K562 (cell line): ENCODE data around the gene RLIM. TPM values are rescaled to one million over a fixed set of nuclear protein-coding genes. Genes with fewer than 3 reads are reported as not detected.
A peak's percentile ranks its signal among the peaks of the same experiment; 100 is the strongest.

Source experiments
- CCNT2 ChIP-seq: IDR thresholded peaks from 2 replicates; pipeline ENCODE4 v1.6.1; 2011; ENCODE audit warnings: borderline replicate concordance, low read depth, mild to moderate bottlenecking, moderate library complexity, mixed read lengths, low read length; ENCODE audit not compliant: insufficient read length; ENCODE audit errors: extremely low read depth
- ELF2 ChIP-seq: fragments of 250-450 bp; sonication (Bioruptor Pico); IDR thresholded peaks from 2 replicates; pipeline ENCODE4 v1.5.0; 2021; ENCODE audit warnings: mild to moderate bottlenecking
- EP400 ChIP-seq: fragments of 450-650 bp; IDR thresholded peaks from 2 replicates; pipeline ENCODE4 v1.6.1; 2017; ENCODE audit warnings: antibody characterized with exemption, mild to moderate bottlenecking, moderate library complexity
- IRF2 ChIP-seq: sonication (generic); formaldehyde crosslinking; IDR thresholded peaks from 2 replicates; pipeline ENCODE4 v1.8.1; 2022; ENCODE audit warnings: mild to moderate bottlenecking, missing genetic modification reagents
- NCOA1 ChIP-seq: fragments of 450-650 bp; IDR thresholded peaks from 2 replicates; pipeline ENCODE4 v1.6.1; 2016; ENCODE audit warnings: low read depth
- NFRKB ChIP-seq: fragments of 450-650 bp; IDR thresholded peaks from 2 replicates; pipeline ENCODE4 v1.6.1; 2016; ENCODE audit warnings: low read depth
- PPARD ChIP-seq: fragments of 250-450 bp; sonication (Bioruptor Pico); IDR thresholded peaks from 2 replicates; pipeline ENCODE4 v1.8.0; 2022; ENCODE audit warnings: inconsistent platforms, mild to moderate bottlenecking, moderate library complexity
- ZNF175 ChIP-seq: fragments of 200-800 bp; sonication (Bioruptor generic); IDR thresholded peaks from 2 replicates; pipeline ENCODE4 v1.6.1; 2016; ENCODE audit warnings: low read depth, mild to moderate bottlenecking, missing genetic modification characterization, missing compliant biosample characterization
- ZNF445 ChIP-seq: fragments of 250-450 bp; sonication (Bioruptor Pico); IDR thresholded peaks from 2 replicates; pipeline ENCODE4 v1.4.0; 2020; ENCODE audit warnings: low read depth, mild to moderate bottlenecking, moderate library complexity
- ZNF717 ChIP-seq: fragments of 250-450 bp; sonication (Bioruptor Pico); IDR thresholded peaks from 2 replicates; pipeline ENCODE4 v1.5.0; 2021
- ZZZ3 ChIP-seq: fragments of 450-650 bp; IDR thresholded peaks from 2 replicates; pipeline ENCODE4 v1.6.1; 2016; ENCODE audit warnings: antibody characterized with exemption, mild to moderate bottlenecking, moderate library complexity
- polyA plus RNA-seq, 8 experiments: library from polyadenylated mRNA; depleted of rRNA in 4 of 8; stranded (reverse) in 5 of 8; unstranded in 3 of 8; fragments of >200 nt; fragmentation: Nextera tagmentation in 2 of 8; fragmentation: Illumina TruSeq in 1 of 8; extraction: Ambion mirVana in 2 of 8; extraction: Trizol in 1 of 8; gene quantifications; 2 replicates each; pipeline versions ENCODE4 v1.2.1 to v1.2.3, GENCODE V29; 2011 to 2014; ENCODE audit warnings: inconsistent platforms in 1 of 8, missing spikeins in 1 of 8
- total RNA-seq, 7 experiments: library from RNA; depleted of rRNA in 6 of 7; stranded (reverse); fragments of >200 nt in 6 of 7; fragmentation: Illumina TruSeq in 2 of 7; extraction: Trizol in 2 of 7; gene quantifications; 2 replicates each; pipeline versions ENCODE4 v1.2.1 to v1.2.3, GENCODE V29; 2011 to 2021; ENCODE audit warnings: low replicate concordance in 1 of 7
- TF ChIP-seq, protein P1 (sequence below): fragments of 450-650 bp; IDR thresholded peaks from 2 replicates; pipeline ENCODE4 v1.6.1; 2016; ENCODE audit warnings: mild to moderate bottlenecking, moderate library complexity
- TF ChIP-seq, protein P2 (sequence below): fragments of 250-450 bp; sonication (Bioruptor Pico); IDR thresholded peaks from 2 replicates; pipeline ENCODE4 v1.5.1; 2021; ENCODE audit warnings: mild to moderate bottlenecking
- TF ChIP-seq, protein P3 (sequence below): fragments of 450-650 bp; formaldehyde crosslinking; conservative IDR thresholded peaks from 2 replicates; pipeline ENCODE4 v1.4.0; 2022; ENCODE audit warnings: mild to moderate bottlenecking, missing genetic modification characterization

Gene RLIM
- total and polyA plus RNA-seq, 9 of the 15 experiments (the other 6 are each of a cell fraction or from before 2014, with no cell fraction given) = 4.2 to 31.4 (median 14.9) TPM

DNA sequence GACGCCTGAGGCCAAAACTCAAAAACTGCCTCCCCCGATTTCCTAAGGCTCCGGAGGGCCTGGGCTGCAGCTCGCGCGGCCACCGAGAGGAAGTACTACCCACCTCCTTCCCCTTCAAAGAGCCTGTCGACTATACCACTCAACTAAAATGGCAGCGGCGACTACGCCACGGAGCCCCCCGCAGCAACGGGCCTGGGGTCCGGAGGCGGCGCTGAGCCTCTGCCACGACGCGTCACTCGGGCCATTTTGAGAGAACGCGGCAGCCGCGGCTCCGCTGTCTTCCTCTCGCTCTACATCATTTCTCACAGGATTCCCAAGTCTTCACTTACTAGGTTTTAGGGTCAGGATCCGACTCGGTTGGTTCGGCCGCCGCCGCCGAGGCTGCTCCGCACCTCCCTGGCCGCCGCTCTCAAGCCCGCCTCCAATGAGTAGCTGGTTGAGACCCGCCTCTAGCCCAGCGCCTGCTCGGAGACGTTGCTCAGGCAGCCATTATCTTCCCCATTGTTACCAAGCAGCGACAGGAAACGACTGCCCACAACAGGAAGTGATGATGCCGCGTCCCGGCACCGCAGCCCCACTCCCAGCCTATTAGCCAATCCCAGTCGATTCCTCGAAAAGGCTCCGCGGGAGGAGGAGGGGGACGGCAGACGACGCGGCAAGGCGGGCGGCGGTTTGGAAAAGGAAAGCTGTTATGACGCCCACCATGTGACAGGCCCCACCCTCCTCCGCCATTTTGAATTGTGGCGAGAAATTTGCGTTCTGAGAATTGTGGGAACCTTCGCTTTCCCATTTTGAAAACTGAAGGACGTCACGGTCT is at the start of gene RLIM (continued):
- TF ChIP-seq, protein P1, sequence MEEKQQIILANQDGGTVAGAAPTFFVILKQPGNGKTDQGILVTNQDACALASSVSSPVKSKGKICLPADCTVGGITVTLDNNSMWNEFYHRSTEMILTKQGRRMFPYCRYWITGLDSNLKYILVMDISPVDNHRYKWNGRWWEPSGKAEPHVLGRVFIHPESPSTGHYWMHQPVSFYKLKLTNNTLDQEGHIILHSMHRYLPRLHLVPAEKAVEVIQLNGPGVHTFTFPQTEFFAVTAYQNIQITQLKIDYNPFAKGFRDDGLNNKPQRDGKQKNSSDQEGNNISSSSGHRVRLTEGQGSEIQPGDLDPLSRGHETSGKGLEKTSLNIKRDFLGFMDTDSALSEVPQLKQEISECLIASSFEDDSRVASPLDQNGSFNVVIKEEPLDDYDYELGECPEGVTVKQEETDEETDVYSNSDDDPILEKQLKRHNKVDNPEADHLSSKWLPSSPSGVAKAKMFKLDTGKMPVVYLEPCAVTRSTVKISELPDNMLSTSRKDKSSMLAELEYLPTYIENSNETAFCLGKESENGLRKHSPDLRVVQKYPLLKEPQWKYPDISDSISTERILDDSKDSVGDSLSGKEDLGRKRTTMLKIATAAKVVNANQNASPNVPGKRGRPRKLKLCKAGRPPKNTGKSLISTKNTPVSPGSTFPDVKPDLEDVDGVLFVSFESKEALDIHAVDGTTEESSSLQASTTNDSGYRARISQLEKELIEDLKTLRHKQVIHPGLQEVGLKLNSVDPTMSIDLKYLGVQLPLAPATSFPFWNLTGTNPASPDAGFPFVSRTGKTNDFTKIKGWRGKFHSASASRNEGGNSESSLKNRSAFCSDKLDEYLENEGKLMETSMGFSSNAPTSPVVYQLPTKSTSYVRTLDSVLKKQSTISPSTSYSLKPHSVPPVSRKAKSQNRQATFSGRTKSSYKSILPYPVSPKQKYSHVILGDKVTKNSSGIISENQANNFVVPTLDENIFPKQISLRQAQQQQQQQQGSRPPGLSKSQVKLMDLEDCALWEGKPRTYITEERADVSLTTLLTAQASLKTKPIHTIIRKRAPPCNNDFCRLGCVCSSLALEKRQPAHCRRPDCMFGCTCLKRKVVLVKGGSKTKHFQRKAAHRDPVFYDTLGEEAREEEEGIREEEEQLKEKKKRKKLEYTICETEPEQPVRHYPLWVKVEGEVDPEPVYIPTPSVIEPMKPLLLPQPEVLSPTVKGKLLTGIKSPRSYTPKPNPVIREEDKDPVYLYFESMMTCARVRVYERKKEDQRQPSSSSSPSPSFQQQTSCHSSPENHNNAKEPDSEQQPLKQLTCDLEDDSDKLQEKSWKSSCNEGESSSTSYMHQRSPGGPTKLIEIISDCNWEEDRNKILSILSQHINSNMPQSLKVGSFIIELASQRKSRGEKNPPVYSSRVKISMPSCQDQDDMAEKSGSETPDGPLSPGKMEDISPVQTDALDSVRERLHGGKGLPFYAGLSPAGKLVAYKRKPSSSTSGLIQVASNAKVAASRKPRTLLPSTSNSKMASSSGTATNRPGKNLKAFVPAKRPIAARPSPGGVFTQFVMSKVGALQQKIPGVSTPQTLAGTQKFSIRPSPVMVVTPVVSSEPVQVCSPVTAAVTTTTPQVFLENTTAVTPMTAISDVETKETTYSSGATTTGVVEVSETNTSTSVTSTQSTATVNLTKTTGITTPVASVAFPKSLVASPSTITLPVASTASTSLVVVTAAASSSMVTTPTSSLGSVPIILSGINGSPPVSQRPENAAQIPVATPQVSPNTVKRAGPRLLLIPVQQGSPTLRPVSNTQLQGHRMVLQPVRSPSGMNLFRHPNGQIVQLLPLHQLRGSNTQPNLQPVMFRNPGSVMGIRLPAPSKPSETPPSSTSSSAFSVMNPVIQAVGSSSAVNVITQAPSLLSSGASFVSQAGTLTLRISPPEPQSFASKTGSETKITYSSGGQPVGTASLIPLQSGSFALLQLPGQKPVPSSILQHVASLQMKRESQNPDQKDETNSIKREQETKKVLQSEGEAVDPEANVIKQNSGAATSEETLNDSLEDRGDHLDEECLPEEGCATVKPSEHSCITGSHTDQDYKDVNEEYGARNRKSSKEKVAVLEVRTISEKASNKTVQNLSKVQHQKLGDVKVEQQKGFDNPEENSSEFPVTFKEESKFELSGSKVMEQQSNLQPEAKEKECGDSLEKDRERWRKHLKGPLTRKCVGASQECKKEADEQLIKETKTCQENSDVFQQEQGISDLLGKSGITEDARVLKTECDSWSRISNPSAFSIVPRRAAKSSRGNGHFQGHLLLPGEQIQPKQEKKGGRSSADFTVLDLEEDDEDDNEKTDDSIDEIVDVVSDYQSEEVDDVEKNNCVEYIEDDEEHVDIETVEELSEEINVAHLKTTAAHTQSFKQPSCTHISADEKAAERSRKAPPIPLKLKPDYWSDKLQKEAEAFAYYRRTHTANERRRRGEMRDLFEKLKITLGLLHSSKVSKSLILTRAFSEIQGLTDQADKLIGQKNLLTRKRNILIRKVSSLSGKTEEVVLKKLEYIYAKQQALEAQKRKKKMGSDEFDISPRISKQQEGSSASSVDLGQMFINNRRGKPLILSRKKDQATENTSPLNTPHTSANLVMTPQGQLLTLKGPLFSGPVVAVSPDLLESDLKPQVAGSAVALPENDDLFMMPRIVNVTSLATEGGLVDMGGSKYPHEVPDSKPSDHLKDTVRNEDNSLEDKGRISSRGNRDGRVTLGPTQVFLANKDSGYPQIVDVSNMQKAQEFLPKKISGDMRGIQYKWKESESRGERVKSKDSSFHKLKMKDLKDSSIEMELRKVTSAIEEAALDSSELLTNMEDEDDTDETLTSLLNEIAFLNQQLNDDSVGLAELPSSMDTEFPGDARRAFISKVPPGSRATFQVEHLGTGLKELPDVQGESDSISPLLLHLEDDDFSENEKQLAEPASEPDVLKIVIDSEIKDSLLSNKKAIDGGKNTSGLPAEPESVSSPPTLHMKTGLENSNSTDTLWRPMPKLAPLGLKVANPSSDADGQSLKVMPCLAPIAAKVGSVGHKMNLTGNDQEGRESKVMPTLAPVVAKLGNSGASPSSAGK = peak; percentile 36; the same call in 1 of the 2 replicates
- TF ChIP-seq NCOA1 (no peak), ELF2 (no peak), EP400 (peak; percentile 83), ZNF445 (CRISPR knock-in tag) (no peak), PPARD (CRISPR knock-in tag) (no peak), CCNT2 (peak; percentile 14), ZNF717 (CRISPR knock-in tag) (no peak), ZZZ3 (no peak), NFRKB (peak; percentile 72), IRF2 (CRISPR knock-in tag) (no peak), ZNF175 (CRISPR knock-in tag) (no peak)
- TF ChIP-seq, protein P2, sequence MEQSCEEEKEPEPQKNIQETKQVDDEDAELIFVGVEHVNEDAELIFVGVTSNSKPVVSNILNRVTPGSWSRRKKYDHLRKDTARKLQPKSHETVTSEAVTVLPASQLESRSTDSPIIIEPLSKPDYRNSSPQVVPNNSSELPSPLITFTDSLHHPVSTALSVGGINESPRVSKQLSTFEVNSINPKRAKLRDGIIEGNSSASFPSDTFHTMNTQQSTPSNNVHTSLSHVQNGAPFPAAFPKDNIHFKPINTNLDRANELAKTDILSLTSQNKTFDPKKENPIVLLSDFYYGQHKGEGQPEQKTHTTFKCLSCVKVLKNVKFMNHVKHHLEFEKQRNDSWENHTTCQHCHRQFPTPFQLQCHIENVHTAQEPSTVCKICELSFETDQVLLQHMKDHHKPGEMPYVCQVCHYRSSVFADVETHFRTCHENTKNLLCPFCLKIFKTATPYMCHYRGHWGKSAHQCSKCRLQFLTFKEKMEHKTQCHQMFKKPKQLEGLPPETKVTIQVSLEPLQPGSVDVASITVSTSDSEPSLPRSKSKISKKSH (CRISPR knock-in tag) = no peak
- TF ChIP-seq, protein P3, sequence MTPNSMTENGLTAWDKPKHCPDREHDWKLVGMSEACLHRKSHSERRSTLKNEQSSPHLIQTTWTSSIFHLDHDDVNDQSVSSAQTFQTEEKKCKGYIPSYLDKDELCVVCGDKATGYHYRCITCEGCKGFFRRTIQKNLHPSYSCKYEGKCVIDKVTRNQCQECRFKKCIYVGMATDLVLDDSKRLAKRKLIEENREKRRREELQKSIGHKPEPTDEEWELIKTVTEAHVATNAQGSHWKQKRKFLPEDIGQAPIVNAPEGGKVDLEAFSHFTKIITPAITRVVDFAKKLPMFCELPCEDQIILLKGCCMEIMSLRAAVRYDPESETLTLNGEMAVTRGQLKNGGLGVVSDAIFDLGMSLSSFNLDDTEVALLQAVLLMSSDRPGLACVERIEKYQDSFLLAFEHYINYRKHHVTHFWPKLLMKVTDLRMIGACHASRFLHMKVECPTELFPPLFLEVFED (CRISPR knock-in tag) = no peak
